ENCODE data around the gene SUPT5H. TPM values are rescaled to one million over a fixed set of nuclear protein-coding genes. Genes with fewer than 3 reads are reported as not detected.
A peak's percentile ranks its signal among the peaks of the same experiment; 100 is the strongest.

Gene SUPT5H
- total and polyA plus RNA-seq, 2 of the 13 experiments (the other 11 are each of a cell fraction or from before 2014, with no cell fraction given) = 48.2 to 51.7 TPM

- TF ChIP-seq NFAT5 (CRISPR knock-in tag; IDR thresholded peaks at IDR 0.05) (no peak), JUN (CRISPR knock-in tag; IDR thresholded peaks at IDR 0.05) (0 out of 2 replicates have a peak, but pooled peaks have one; percentile 37), ZSCAN25 (CRISPR knock-in tag; IDR thresholded peaks at IDR 0.05) (peak; percentile 100), RXRA (CRISPR knock-in tag; IDR thresholded peaks at IDR 0.05) (peak; percentile 69), ZNF878 (CRISPR knock-in tag; IDR thresholded peaks at IDR 0.05) (peak; percentile 28; the same call in 1 of the 2 replicates), BRCA1 (CRISPR knock-in tag; IDR thresholded peaks at IDR 0.05) (no peak), ZBTB40 (IDR thresholded peaks at IDR 0.05) (0 out of 2 replicates have a peak, but pooled peaks have one; percentile 12), ZBTB40 (CRISPR knock-in tag; IDR thresholded peaks at IDR 0.05) (no peak), ZNF644 (CRISPR knock-in tag; IDR thresholded peaks at IDR 0.05; ENCODE audit: low read depth) (0 out of 2 replicates have a peak, but pooled peaks have one; percentile 20), ZC3H13 (CRISPR knock-in tag; IDR thresholded peaks at IDR 0.05) (no peak), KDM2A (CRISPR knock-in tag; IDR thresholded peaks at IDR 0.05; ENCODE audit: borderline replicate concordance, low read depth) (peak; percentile 73)
These were observed 33.1 kb upstream of the SUPT5H start, which contains the start of gene PLEKHG2 (continued) for GRCh38 chr19:39412100-39412866.
